Testis (tissue), 2 donors: ENCODE measurements around the gene ALDH1A3.

Experiments
- POLR2A ChIP-seq: fragments of 450-650 bp; IDR thresholded peaks from one replicate; pipeline ENCODE4 v1.6.1; 2017; ENCODE audit warnings: antibody characterized with exemption, mild to moderate bottlenecking, moderate library complexity
- TF ChIP-seq, protein P1 (sequence below), 3 experiments: fragments of 450-650 bp in 2 of 3; fragments of 200-600 bp in 1 of 3; sonication (generic) in 1 of 3; IDR thresholded peaks; one replicate each; pipeline ENCODE4 v1.5.1; 2016 to 2019; ENCODE audit warnings: antibody characterized with exemption in 3 of 3, mild to moderate bottlenecking in 2 of 3, moderate library complexity in 1 of 3

DNA sequence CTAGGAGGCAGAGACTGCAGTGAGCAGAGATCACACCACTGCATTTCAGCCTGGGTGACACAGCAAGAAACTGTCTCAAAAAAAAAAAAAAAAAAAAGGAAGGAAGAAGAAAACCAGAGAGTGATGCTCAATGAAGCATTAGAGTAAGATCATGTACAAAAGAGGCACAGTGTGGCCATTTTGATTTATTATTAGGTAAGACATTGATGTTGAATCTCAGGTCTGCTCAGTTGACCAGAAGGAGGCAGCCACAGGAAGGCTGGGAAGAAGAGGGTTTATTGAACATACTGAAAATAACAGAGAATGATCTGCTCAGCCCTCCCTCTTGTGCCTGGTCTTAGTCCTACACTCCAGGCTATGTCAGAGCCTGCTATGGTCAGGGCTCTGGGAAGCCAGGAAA is 55.1 kb downstream of the ALDH1A3 start:
- no peak for TF ChIP-seq POLR2A
- TF ChIP-seq, protein P1, sequence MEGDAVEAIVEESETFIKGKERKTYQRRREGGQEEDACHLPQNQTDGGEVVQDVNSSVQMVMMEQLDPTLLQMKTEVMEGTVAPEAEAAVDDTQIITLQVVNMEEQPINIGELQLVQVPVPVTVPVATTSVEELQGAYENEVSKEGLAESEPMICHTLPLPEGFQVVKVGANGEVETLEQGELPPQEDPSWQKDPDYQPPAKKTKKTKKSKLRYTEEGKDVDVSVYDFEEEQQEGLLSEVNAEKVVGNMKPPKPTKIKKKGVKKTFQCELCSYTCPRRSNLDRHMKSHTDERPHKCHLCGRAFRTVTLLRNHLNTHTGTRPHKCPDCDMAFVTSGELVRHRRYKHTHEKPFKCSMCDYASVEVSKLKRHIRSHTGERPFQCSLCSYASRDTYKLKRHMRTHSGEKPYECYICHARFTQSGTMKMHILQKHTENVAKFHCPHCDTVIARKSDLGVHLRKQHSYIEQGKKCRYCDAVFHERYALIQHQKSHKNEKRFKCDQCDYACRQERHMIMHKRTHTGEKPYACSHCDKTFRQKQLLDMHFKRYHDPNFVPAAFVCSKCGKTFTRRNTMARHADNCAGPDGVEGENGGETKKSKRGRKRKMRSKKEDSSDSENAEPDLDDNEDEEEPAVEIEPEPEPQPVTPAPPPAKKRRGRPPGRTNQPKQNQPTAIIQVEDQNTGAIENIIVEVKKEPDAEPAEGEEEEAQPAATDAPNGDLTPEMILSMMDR (IDR thresholded peaks at IDR 0.05): no peak
